ENCODE data around the gene MAGOH. TPM values are rescaled to one million over a fixed set of nuclear protein-coding genes. Genes with fewer than 3 reads are reported as not detected.

MAGOH gene
- total and polyA plus RNA-seq, 2 donors (not counting 1 experiment from before 2014, with no cell fraction given), result 33.0 to 34.5 TPM

DNA sequence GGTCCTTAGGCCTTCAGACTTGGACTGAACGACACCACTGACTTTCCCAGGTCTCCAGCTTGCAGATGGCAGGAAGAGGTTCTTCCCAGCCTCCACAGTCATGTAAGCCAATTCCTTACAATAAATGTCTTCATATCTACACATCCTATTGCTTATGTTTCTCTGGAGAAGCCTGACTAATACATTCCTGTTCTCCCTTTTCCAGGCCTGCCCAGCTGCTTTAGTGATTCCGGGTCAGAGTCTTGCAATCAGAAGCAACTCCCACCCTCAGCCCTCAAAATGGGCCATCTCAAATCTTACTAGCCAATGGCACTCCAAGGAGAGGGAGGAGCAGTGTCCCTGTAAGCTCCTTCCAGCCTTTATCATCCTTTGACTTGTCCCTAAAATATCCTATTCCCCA, 58.1 kb downstream of the MAGOH start:
- H2AFZ ChIP-seq (ENCODE audit: low read length), result no peak overlapping the region
- no peak overlapping the region for H3K4me2 ChIP-seq (ENCODE audit: extremely low read depth, insufficient read depth, low read length)
- no peak for TF ChIP-seq CTCF (conservative IDR thresholded peaks at IDR 0.05 in 1 of 2, IDR thresholded peaks at IDR 0.05 in 1 of 2; ENCODE audit: low read depth in 1 of 2, low read length in 2 of 2)
- TF ChIP-seq EZH2 (IDR thresholded peaks at IDR 0.05; ENCODE audit: low read length, missing control alignments), result no peak
- peaks cover 51% of the 10 kb centered on the region for H3K4me1 ChIP-seq (ENCODE audit: control insufficient read depth, extremely low read depth, insufficient read depth, low read length)
- no peak overlapping the region for H3K4me3 ChIP-seq (replicated peaks in 1 of 4; ENCODE audit: control extremely low read depth in 1 of 4, insufficient read depth in 1 of 4, low read depth in 3 of 4, low read length in 4 of 4)
- H3K79me2 ChIP-seq (ENCODE audit: control insufficient read depth, insufficient read depth, low read length), result no peaks in the 10 kb centered on the region
- H3K36me3 ChIP-seq (ENCODE audit: control insufficient read depth, insufficient read depth, low read length), result no peaks in the 10 kb centered on the region
- peak; percentile 59 to 86 for DNase-seq (ENCODE audit: low read depth in 2 of 2)
- H3K9me3 ChIP-seq (ENCODE audit: control insufficient read depth, insufficient read depth, low read depth, low read length), result no peaks in the 10 kb centered on the region
- no peak overlapping the region for H3K9ac ChIP-seq (ENCODE audit: insufficient read depth, low read length)
- no peaks in the 10 kb centered on the region for H4K20me1 ChIP-seq (ENCODE audit: control insufficient read depth, extremely low read depth, insufficient read depth, low read length)
- H3K27me3 ChIP-seq (ENCODE audit: control insufficient read depth, insufficient read depth, low read length), result no peaks in the 10 kb centered on the region
- peak overlapping the region; percentile 68 for H3K27ac ChIP-seq (ENCODE audit: insufficient read depth, low read length)

Other genes starting within 250 kb of the MAGOH start
- gene PODN, start 176.3 kb downstream of the MAGOH start, total RNA-seq, result 49.7 and 67.5 TPM in 2 replicates
- gene PODN, start 176.3 kb downstream of the MAGOH start, polyA plus RNA-seq, result 21.8 and 31.6 TPM in 2 replicates
- 0.26 and 0.33 TPM in 2 replicates for gene SLC1A7, start 95.9 kb downstream of the MAGOH start, total RNA-seq
- 0.09 and 0.15 TPM in 2 replicates for gene SLC1A7, start 95.9 kb downstream of the MAGOH start, polyA plus RNA-seq
- 13.4 and 18.3 TPM in 2 replicates for gene CPT2, start 41.7 kb downstream of the MAGOH start, total RNA-seq
- 17.2 and 17.3 TPM in 2 replicates for gene CPT2, start 41.7 kb downstream of the MAGOH start, polyA plus RNA-seq
- 56.5 and 60.6 TPM in 2 replicates for gene CZIB, start 17.9 kb downstream of the MAGOH start, total RNA-seq
- gene CZIB, start 17.9 kb downstream of the MAGOH start, polyA plus RNA-seq, result 73.1 and 99.4 TPM in 2 replicates
- 3.1 and 8.4 TPM in 2 replicates for gene LRP8, start 89.6 kb upstream of the MAGOH start, total RNA-seq
- gene LRP8, start 89.6 kb upstream of the MAGOH start, polyA plus RNA-seq, result 10.3 and 21.3 TPM in 2 replicates
- not detected in 2 replicates for gene DMRTB1, start 220.9 kb upstream of the MAGOH start, total RNA-seq
- not detected in 2 replicates for gene DMRTB1, start 220.9 kb upstream of the MAGOH start, polyA plus RNA-seq